MM.1S (cell line): ENCODE data around the gene NARF.

Experiments used
- DNase-seq: peaks from one replicate; pipeline ENCODE4 v3.0.0-alpha.2; 2015
- H2AFZ ChIP-seq: fragments of 300-600 bp; sonication (generic); 2 replicates; pipeline ENCODE4 v1.6.0; 2016; ENCODE audit warnings: antibody characterized with exemption, low read length
- H3F3A ChIP-seq: fragments of 300-600 bp; sonication (generic); 2 replicates; pipeline ENCODE4 v1.6.1; 2016; ENCODE audit warnings: mild to moderate bottlenecking, antibody characterized with exemption, low read length, moderate library complexity, mixed read lengths; ENCODE audit not compliant: insufficient read depth
- H3K27ac ChIP-seq: fragments of 300-600 bp; sonication (generic); 2 replicates; pipeline ENCODE4 v1.5.1; 2016; ENCODE audit warnings: mild to moderate bottlenecking, low read length
- H3K27me3 ChIP-seq: fragments of 300-600 bp; sonication (generic); replicated peaks from 2 replicates; pipeline ENCODE4 v1.6.0; 2016; ENCODE audit warnings: low read length; ENCODE audit not compliant: insufficient read depth
- H3K36me3 ChIP-seq: fragments of 300-600 bp; sonication (generic); replicated peaks from 2 replicates; pipeline ENCODE4 v1.6.1; 2016; ENCODE audit warnings: mild to moderate bottlenecking, low read length, mixed read lengths; ENCODE audit not compliant: insufficient read depth
- H3K4me1 ChIP-seq: fragments of 300-600 bp; sonication (generic); 2 replicates; pipeline ENCODE4 v1.6.1; 2016; ENCODE audit warnings: low read length, mixed read lengths
- H3K4me2 ChIP-seq: fragments of 300-600 bp; sonication (generic); 2 replicates; pipeline ENCODE4 v1.6.0; 2016; ENCODE audit warnings: low read depth, low read length
- H3K4me3 ChIP-seq: fragments of 300-600 bp; sonication (generic); 2 replicates; pipeline ENCODE4 v1.5.1; 2016; ENCODE audit warnings: low read length, mixed read lengths
- H3K79me2 ChIP-seq: fragments of 300-600 bp; sonication (generic); 2 replicates; pipeline ENCODE4 v1.6.1; 2016; ENCODE audit warnings: mixed run types, low read length, mixed read lengths
- H3K9ac ChIP-seq: fragments of 300-600 bp; sonication (generic); 2 replicates; pipeline ENCODE4 v1.6.1; 2016; ENCODE audit warnings: low read length, mixed read lengths
- H3K9me2 ChIP-seq: fragments of 300-600 bp; sonication (generic); replicated peaks from 2 replicates; pipeline ENCODE4 v1.6.1; 2016; ENCODE audit warnings: mild to moderate bottlenecking, low read length, mixed read lengths; ENCODE audit not compliant: insufficient read depth
- H3K9me3 ChIP-seq: fragments of 300-600 bp; sonication (generic); replicated peaks from 2 replicates; pipeline ENCODE4 v1.6.1; 2016; ENCODE audit warnings: mild to moderate bottlenecking, low read length, mixed read lengths; ENCODE audit not compliant: insufficient read depth
- H4K20me1 ChIP-seq: fragments of 300-600 bp; sonication (generic); 2 replicates; pipeline ENCODE4 v1.6.1; 2016; ENCODE audit warnings: mild to moderate bottlenecking, low read length, moderate library complexity, mixed read lengths; ENCODE audit not compliant: insufficient read depth
- EZH2 ChIP-seq: fragments of 300-600 bp; sonication (generic); optimal IDR thresholded peaks from 2 replicates; pipeline ENCODE3; 2017; ENCODE audit warnings: low read depth, mild to moderate bottlenecking, antibody characterized with exemption, low read length, mixed read lengths
- EZH2phosphoT487 ChIP-seq: fragments of 300-600 bp; sonication (generic); IDR thresholded peaks from 2 replicates; pipeline ENCODE4 v1.6.1; 2018; ENCODE audit warnings: antibody characterized with exemption, low read length
- TF ChIP-seq, protein P1 (sequence below): fragments of 300-600 bp; sonication (generic); IDR thresholded peaks from 2 replicates; pipeline ENCODE4 v1.5.1; 2016; ENCODE audit warnings: antibody characterized with exemption, low read length, mixed read lengths

The NARF gene

DNA sequence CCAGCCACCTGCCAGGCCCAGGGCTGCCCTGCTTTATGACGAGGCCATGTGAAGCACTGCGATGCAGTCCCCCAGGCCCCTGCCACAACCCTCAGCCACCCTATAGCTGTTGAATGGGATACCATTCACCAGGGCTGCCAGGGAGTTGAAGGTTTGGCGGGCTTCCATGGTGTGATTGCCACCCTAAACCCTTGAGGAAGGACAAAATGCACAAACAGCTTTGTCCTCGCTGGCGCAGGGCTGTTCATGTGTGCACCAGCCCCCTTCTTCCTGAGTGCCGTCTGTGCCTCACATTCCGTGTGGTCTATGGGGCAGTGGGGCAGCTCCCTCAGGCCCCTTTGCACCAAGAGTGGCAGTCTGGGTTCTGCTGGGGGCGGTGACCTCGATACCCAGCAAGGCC is 25.3 kb downstream of the NARF start:
- Histone ChIP-seq H3K4me2 (no peak overlapping the region), H3K27ac (no peak overlapping the region), H3K27me3 (no peaks in the 10 kb centered on the region), H3K79me2 (no peaks in the 10 kb centered on the region), H3K9me3 (no peaks in the 10 kb centered on the region), H4K20me1 (no peaks in the 10 kb centered on the region), H3F3A (peaks cover 2% of the 10 kb centered on the region; the same call in 1 of the 2 replicates), H3K4me1 (no peaks in the 10 kb centered on the region), H3K4me3 (no peak overlapping the region), H3K9ac (no peak overlapping the region), H3K9me2 (no peaks in the 10 kb centered on the region), H2AFZ (no peak overlapping the region), H3K36me3 (peaks cover 2% of the 10 kb centered on the region; the same call in 1 of the 2 replicates)
- TF ChIP-seq EZH2phosphoT487 = no peak
- TF ChIP-seq, protein P1, sequence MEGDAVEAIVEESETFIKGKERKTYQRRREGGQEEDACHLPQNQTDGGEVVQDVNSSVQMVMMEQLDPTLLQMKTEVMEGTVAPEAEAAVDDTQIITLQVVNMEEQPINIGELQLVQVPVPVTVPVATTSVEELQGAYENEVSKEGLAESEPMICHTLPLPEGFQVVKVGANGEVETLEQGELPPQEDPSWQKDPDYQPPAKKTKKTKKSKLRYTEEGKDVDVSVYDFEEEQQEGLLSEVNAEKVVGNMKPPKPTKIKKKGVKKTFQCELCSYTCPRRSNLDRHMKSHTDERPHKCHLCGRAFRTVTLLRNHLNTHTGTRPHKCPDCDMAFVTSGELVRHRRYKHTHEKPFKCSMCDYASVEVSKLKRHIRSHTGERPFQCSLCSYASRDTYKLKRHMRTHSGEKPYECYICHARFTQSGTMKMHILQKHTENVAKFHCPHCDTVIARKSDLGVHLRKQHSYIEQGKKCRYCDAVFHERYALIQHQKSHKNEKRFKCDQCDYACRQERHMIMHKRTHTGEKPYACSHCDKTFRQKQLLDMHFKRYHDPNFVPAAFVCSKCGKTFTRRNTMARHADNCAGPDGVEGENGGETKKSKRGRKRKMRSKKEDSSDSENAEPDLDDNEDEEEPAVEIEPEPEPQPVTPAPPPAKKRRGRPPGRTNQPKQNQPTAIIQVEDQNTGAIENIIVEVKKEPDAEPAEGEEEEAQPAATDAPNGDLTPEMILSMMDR = no peak
- TF ChIP-seq EZH2 = no peak
- no peak for DNase-seq

DNA sequence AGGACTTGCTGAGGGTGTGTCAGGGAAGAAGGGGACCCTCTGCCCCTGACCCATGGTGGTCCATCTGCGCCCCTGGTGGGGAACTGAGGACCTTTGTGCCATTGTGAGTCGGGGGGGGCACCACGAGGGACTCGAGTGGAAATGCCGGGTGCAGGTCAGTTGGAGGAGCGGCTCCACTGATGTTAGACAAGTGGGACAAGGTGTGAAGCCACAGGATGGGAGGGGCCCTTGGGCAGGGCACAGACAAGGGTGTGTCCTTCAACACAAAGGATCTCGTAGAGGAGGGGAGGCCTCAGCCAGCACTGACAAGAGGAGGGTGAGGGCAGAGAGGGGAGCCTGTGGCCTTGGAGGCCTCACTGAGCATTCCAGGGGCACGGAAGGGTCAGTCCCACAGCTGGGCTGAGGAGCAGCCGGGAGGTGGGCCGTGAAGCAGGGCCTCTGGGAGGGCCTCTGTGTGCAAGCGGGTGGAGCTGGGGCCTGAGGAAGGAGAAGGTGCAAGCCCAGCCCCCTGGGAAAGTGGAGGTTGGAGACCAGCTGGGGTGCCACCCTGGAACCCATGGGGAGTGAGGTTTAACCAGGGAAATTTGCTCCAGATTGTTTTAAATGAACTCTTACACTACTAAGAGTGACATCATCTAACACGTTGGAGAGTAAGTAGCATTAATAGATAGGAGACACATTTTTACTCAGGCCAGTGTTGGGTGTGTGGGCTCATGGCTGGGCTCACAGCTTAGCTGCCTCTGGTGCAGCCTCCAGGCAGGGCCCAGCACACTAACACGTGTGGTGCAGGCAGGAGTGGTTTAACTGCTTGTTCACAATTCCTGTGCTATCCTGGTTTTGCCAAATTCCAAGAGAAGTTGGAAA is 27.9 kb downstream of the NARF start:
- H3K4me2 ChIP-seq = no peak overlapping the region
- H3K4me1 ChIP-seq = peaks cover 20% of the 10 kb centered on the region
- H3K79me2 ChIP-seq = no peaks in the 10 kb centered on the region
- no peaks in the 10 kb centered on the region for H4K20me1 ChIP-seq
- H3K27me3 ChIP-seq = no peaks in the 10 kb centered on the region
- no peak overlapping the region for H2AFZ ChIP-seq
- H3K36me3 ChIP-seq = peaks cover 2% of the 10 kb centered on the region; the same call in 1 of the 2 replicates
- H3K27ac ChIP-seq = no peak overlapping the region
- H3K9ac ChIP-seq = no peak overlapping the region
- no peak for DNase-seq
- H3F3A ChIP-seq = peaks cover 13% of the 10 kb centered on the region
- TF ChIP-seq EZH2 = no peak
- TF ChIP-seq, protein P1 = no peak
- TF ChIP-seq EZH2phosphoT487 = no peak
- no peaks in the 10 kb centered on the region for H3K9me2 ChIP-seq
- H3K9me3 ChIP-seq = no peaks in the 10 kb centered on the region
- no peak overlapping the region for H3K4me3 ChIP-seq

DNA sequence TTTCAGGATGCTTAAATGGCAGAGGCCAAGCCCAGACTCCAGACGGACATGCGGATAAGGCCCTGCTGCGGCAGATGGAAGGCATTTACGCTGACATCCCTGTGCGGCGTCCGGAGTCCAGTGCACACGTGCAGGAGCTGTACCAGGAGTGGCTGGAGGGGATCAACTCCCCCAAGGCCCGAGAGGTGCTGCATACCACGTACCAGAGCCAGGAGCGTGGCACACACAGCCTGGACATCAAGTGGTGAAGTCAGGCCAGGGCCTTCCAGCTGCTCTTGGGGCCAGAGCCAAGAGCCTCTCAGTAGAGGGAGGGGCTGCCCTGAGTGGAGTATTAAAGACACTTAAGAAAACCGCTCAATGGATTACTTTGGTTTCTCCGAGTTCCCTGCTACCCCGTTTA is 29.4 kb downstream of the NARF start:
- Histone ChIP-seq H3K9ac (no peak overlapping the region), H3K9me2 (no peaks in the 10 kb centered on the region), H3K4me1 (peaks cover 20% of the 10 kb centered on the region), H3K9me3 (no peaks in the 10 kb centered on the region), H3K27ac (no peak overlapping the region), H3K79me2 (no peaks in the 10 kb centered on the region), H3K36me3 (peaks cover 2% of the 10 kb centered on the region; the same call in 1 of the 2 replicates), H3K4me2 (no peak overlapping the region), H2AFZ (no peak overlapping the region), H4K20me1 (no peaks in the 10 kb centered on the region), H3K27me3 (no peaks in the 10 kb centered on the region), H3K4me3 (no peak overlapping the region), H3F3A (peaks cover 11% of the 10 kb centered on the region; the same call in 1 of the 2 replicates)
- no peak for DNase-seq
- TF ChIP-seq EZH2phosphoT487 = no peak
- TF ChIP-seq EZH2 = no peak
- TF ChIP-seq, protein P1 = no peak
